Stimulated activated CD8-positive, alpha-beta memory T cell treated with anti-CD3 and anti-CD28 coated beads, Interleukin-12 subunit alpha, Interleukin-12 subunit beta, amount 100 ng/mL, for 24 hours (primary cell): ENCODE measurements around the gene MRGPRX3.
"Not testable (repeated sequence)": the region's sequence is repeated elsewhere in the genome, so short reads cannot be mapped to it uniquely, and the experiment has no call there.

Experiments used
- DNase-seq: peaks from one replicate; pipeline ENCODE4 v3.0.0-alpha.2; 2020; ENCODE audit errors: extremely low read depth

Gene MRGPRX3

GRCh38 chr11:18132341-18132740, at the start of gene MRGPRX3:
TSS of gene MRGPRX3 (plus strand) at chr11:18132571. CDS start at chr11:18137203, 4,632 bp downstream.
- DNase-seq, result no peak

GRCh38 chr11:18088366-18088765, 44.0 kb upstream of the MRGPRX3 start:
- no peak for DNase-seq

DNA sequence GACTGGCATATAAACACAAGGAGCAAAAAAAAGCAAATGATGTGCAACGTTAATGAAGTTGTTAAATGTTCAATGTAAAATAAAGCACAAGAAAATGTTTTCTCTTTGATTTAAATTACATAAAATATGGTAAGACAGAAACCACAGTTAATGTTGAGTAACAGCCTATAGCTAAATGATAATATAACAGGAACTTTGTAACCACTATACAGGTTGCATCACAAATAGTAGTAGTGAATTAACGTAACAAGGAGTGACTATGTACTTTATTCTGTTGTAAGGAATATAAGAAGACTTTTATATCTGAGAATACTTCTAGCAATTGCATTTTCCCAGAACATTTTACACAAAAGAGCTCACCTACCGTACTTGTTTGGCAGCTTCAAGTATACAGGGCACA, 43.4 kb upstream of the MRGPRX3 start:
- DNase-seq, result no peak

DNA sequence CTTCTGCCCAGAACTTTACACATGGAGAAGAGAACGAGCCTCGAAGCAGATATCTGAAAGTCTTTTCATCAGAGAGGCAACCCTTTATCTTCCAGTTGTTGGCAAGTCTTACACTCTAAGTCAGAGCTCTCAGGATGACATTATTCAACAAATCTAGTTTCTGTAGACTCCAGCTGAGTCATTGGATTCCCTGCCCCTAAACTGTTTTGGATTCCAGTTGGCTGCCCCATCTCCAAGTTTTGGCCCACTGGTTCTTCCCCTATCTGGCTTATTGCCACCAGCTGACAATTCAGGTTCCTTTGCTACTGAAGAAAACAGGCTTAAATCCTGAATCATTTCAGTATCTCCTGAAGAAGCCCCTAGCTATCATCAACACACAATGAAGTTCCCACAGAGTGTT, 40.6 kb upstream of the MRGPRX3 start:
- no peak for DNase-seq

DNA sequence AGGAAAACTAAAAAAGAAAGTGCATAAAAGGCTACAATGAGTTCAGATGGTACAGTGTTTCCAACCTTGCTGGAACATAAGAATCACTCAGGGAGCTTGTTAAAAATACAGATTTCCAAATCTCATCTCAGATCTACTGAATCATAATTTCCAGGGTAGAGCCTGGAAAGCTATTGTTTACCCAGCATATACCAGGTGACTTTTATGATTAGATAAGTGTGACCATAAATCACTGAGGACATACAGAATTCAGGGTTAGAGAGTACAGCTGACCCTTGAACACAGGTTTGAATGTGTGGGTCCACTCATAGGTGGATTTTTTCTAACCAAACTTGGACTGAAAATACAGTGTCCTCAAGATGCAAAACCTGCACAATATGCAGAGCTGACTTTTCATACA, 38.4 kb upstream of the MRGPRX3 start:
- no peak for DNase-seq

GRCh38 chr11:18100926-18101656, 31.3 kb upstream of the MRGPRX3 start:
- no peak for DNase-seq

DNA sequence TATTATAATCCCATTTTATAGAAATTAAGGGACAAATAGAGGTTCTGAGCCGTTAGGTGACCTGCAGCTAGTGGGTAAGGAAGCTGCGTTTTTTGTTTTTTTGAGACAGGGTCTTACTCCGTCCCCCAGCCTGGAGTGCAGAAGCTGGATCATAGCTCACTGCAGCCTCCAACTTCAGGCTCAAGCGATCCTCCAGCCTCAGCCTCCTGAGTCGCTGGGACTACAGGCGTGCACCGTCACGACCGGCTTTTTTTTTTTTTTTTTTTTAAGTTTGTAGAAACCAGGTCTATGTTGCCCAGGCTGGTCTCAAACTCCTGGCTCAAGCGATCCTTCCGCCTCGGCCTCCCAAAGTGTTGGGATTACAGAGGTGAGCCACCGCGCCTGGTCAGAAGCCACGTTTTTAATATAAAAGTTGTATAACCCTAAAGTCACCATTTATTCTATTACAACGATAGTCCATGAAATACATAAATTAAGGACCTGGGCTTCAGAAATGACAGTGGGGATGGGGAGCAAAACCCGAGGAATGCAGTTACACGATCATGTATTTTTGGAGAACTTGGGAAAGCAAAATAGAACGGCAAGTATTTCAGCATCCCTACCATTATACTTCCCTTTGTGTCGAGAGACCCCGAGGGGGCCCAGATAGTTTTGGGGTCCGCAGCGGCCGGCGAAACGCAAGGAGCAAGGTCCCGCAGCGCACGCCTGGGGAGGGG, 27.1 kb upstream of the MRGPRX3 start:
- DNase-seq, result no peak

GRCh38 chr11:18105802-18106574, 26.4 kb upstream of the MRGPRX3 start, which contains the start of gene SAAL1:
TSS of gene SAAL1 (minus strand) at chr11:18106082. CDS start at chr11:18106041, 41 bp downstream.
- peak; percentile 77 for DNase-seq

DNA sequence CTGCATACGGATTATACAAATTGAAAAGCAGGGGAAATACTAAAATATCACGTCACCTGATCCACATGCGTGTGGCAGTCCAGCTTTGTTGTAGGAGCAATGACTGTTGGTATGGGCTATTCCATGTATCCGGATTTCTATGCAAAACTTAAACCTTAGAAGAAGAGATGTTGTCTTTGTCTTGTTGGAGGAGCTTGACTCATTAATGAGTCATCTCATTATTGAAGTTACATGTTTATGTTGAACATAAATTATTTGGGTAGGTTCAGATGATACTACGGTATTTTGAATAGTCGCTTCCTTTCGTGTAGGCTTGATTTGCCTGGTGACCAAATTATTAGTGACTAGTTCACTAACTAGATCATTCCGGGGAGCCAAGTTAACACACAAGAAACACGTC, 25.7 kb upstream of the MRGPRX3 start:
- DNase-seq, result no peak

DNA sequence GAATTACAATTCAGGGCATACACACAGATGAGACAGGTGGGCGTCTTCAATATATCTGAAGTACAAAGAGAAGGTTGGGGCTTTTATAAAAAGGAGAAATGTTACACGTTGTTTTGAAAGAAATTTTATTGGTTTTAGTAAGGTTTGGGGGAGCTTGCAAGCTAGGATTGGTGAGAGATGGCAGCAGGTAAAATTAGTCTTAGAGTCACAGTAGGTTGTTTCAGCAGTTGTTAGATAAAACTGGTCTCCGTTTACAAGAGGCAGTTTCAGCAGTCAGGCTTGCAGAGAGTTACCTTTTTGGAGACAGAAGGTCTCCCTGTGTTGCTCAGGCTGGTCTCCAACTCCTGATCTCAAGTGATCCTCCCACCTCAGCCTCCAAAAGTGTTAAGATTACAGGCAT, 24.1 kb upstream of the MRGPRX3 start:
- DNase-seq, result no peak

DNA sequence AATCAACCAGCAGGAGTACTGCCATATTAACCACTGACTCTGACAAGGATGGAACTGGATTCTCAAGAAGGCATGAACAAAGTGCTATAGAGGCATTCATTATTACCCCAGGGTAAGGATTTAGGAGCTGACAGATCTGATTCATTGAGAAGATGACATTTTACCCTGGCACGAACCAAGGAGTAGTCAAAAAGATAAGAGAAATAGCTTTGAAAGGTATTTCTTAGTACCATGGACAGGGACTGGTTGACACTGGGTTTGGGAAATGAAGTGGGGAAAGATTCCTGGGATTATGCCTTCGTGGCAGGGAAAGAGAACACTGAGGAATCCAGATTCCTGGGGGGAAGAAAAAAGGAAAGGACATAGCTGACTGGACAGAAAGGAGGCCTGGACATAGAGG, 21.4 kb upstream of the MRGPRX3 start:
- no peak for DNase-seq

- peak; percentile 46 for DNase-seq
Observed at GRCh38 chr11:18115360-18116127, 16.8 kb upstream of the MRGPRX3 start.

DNA sequence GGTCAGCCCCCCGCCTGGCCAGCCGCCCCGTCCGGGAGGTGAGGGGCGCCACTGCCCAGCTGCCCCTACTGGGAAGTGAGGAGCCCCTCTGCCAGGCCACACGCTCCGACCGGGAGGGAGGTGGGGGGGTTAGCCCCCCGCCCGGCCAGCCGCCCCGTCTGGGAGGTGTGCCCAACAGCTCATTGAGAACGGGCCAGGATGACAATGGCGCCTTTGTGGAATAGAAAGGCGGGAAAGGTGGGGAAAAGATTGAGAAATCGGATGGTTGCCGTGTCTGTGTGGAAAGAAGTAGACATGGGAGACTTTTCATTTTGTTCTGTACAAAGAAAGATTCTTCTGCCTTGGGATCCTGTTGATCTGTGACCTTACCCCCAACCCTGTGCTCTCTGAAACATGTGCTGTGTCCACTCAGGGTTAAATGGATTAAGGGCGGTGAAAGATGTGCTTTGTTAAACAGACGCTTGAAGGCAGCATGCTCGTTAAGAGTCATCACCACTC, 11.0 kb upstream of the MRGPRX3 start:
- not testable (repeated sequence) for DNase-seq

DNA sequence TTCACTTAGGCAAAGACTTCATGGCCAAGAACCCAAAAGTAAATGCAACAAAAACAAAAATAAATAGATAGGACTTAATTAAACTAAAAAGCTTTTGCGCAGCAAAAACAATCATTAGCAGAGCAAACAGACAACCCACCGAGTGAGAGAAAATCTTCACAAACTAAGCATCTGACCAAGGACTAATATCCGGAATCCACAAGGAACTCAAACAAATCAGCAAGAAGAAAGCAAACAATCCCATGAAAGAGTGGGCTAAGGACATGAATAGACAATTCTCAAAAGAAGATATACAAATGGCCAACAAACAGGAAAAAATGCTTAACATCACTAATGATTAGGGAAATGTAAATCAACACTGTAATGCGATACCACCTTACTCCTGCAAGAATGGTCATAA, 1.3 kb upstream of the MRGPRX3 start:
- not testable (repeated sequence) for DNase-seq

DNA sequence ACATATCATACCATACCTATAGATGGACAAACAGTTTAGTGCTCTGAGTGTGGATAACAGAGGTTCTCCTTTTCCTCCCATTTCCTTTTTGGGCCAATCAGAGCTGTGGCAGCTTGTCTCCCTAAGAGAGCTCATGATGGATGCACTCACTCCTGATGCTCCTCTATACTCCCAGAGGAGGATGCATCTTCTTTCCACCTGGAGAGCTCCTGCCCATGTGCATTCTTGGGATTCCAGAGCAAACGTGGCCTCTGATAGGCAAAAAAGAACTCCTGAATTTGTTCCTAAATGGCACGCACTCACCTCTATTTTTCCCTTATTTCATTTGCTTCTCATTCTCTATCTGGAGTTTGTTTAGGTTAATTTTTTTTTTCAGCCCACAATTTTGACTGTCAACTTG, 2.9 kb downstream of the MRGPRX3 start:
- no peak for DNase-seq

GRCh38 chr11:18137186-18137800, 4.9 kb downstream of the MRGPRX3 start:
- no peak for DNase-seq

GRCh38 chr11:18140145-18140544, 7.8 kb downstream of the MRGPRX3 start:
- no peak for DNase-seq

DNA sequence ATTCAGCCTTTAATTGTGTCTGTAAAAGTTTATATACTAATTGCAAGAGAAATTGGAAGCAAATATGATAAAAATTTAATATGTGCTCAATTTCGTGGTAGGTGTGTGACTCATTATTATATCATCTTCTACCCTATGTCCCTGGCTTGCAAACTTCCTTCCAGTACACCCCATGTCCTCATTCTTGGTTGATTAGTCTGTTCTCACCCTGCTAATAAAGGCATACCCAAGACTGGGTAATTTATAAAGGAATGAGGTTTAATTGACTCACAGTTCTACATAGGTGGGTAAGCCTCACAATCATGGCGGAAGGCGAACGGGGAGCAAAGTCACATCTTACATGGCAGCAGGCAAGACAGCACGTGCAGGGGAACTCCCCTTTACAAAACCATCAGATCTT, 11.9 kb downstream of the MRGPRX3 start:
- DNase-seq, result no peak

GRCh38 chr11:18145025-18145424, 12.7 kb downstream of the MRGPRX3 start:
- DNase-seq, result no peak

DNA sequence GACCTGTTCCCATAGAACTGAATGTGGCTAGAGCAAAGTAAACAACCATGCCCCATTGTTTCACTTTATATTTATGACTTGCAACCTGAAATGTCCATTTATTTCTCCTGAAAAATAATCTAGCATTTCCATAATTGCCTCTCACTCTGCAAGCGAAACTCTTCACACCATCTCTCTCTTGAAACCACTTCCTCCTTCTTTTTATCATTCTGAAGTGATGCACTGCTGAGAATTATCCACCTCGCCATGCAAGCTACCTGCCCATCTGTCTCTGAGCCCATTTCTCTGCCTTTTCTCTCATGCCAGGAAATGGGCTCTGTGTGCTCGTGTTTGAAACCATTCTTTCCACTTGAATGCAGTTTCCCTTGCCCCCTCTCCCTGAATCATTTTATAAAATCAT, 13.5 kb downstream of the MRGPRX3 start:
- no peak for DNase-seq

- no peak for DNase-seq
Observed at GRCh38 chr11:18151581-18151980, 19.2 kb downstream of the MRGPRX3 start.
